GM18507 (cell line): ENCODE data around the gene ZIC4.

Experiments
- DNase-seq: peaks from one replicate; pipeline ENCODE4 v3.0.0; 2011; ENCODE audit warnings: low read depth; ENCODE audit not compliant: insufficient read length; ENCODE audit errors: extremely low spot score
- FAIRE-seq: peaks from 2 replicates; lab custom pipeline; 2011; peaks lifted over from hg19 to GRCh38; lab: Jason Lieb, UNC

ZIC4 gene

GRCh38 chr3:147380387-147380951 lies 25.9 kb downstream of the ZIC4 start:
- DNase-seq (no peak), FAIRE-seq (no peak)

GRCh38 chr3:147379651-147380050 lies 26.7 kb downstream of the ZIC4 start:
- no peak for FAIRE-seq

GRCh38 chr3:147377412-147378367 lies 28.7 kb downstream of the ZIC4 start:
- no peak for FAIRE-seq
- no peak for DNase-seq

More at GRCh38 chr3:147379651-147380050, 26.7 kb downstream of the ZIC4 start:
- no peak for DNase-seq

GRCh38 chr3:147373301-147373700 lies 33.0 kb downstream of the ZIC4 start:
- FAIRE-seq, result no peak
- no peak for DNase-seq

GRCh38 chr3:147372525-147373027 lies 33.8 kb downstream of the ZIC4 start:
- FAIRE-seq (no peak), DNase-seq (no peak)

- FAIRE-seq, result no peak
- no peak for DNase-seq
These were observed 34.5 kb downstream of the ZIC4 start for GRCh38 chr3:147371771-147372340.

- DNase-seq (no peak), FAIRE-seq (no peak)
These were observed 35.2 kb downstream of the ZIC4 start for GRCh38 chr3:147371140-147371539.

GRCh38 chr3:147370349-147370748 lies 36.0 kb downstream of the ZIC4 start:
- no peak for FAIRE-seq

GRCh38 chr3:147369661-147370123 lies 36.7 kb downstream of the ZIC4 start:
- DNase-seq (no peak), FAIRE-seq (no peak)

More at GRCh38 chr3:147370349-147370748, 36.0 kb downstream of the ZIC4 start:
- no peak for DNase-seq

- no peak for FAIRE-seq
- DNase-seq, result no peak
These were observed 37.1 kb downstream of the ZIC4 start for GRCh38 chr3:147369231-147369630.

- FAIRE-seq (no peak), DNase-seq (no peak)
These were observed 37.7 kb downstream of the ZIC4 start for GRCh38 chr3:147368561-147369221.

GRCh38 chr3:147368151-147368550 lies 38.2 kb downstream of the ZIC4 start:
- FAIRE-seq (no peak), DNase-seq (no peak)

GRCh38 chr3:147367676-147368075 lies 38.7 kb downstream of the ZIC4 start:
- DNase-seq (no peak), FAIRE-seq (no peak)

- DNase-seq, result no peak
- no peak for FAIRE-seq
These were observed 40.9 kb downstream of the ZIC4 start for GRCh38 chr3:147365196-147366115.

GRCh38 chr3:147364771-147365170 lies 41.6 kb downstream of the ZIC4 start:
- FAIRE-seq, result no peak
- DNase-seq, result no peak

- FAIRE-seq, result no peak
These were observed 44.6 kb downstream of the ZIC4 start for GRCh38 chr3:147361454-147362420.

GRCh38 chr3:147360646-147361453 lies 45.5 kb downstream of the ZIC4 start:
- DNase-seq, result no peak
- no peak for FAIRE-seq

More at GRCh38 chr3:147361454-147362420, 44.6 kb downstream of the ZIC4 start:
- DNase-seq, result no peak
